GM21515 (cell line): ENCODE results near the gene CCDC116.
"Not testable (repeated sequence)": the region's sequence is repeated elsewhere in the genome, so short reads cannot be mapped to it uniquely, and the experiment has no call there.

ENCODE experiments used
- ATAC-seq: cut with Tn5 transposase; IDR thresholded peaks from one replicate; pipeline ENCODE4 v1.9.1; 2021; ENCODE audit not compliant: unreplicated experiment

Gene CCDC116

DNA sequence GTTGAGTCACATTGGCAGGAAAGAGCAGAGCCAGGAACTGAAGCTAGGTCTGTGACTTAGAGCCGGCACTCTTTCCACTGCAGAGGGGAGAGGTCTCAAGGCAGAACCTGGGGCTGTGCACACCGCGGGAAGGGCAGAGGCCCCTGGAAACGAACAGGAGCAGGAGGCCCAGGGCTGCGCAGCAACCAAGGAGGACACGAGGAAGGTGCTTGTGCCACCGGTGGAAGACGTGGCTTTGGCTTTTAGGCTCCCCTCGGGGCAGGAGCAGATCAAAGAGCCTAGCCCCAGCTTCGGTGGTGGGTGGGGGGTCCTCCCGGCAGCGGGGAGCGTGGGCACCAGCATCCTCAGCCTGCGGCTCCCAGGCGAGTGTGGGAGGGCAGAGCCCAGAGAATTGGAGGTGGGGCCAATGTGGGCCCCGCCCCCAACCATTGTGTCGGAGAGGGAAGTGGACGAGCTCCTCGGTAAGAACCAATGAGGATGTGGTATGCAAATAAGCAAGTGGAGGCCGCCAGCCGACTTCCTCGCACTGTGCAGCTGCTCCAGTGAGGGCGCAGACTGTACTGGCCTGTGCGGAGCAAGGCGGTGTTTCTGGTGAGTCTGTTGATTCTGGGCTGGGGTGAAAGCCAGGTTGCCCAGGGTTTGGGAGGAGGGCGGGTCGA lies at the start of gene CCDC116:
TSS of gene CCDC116 (plus strand) at position 524 of the 659 bp plus-strand sequence. CDS start 422 bp downstream, outside the sequence.
- no peak for ATAC-seq

GRCh38 chr22:21582801-21583740 lies 49.5 kb upstream of the CCDC116 start:
- no peak for ATAC-seq

DNA sequence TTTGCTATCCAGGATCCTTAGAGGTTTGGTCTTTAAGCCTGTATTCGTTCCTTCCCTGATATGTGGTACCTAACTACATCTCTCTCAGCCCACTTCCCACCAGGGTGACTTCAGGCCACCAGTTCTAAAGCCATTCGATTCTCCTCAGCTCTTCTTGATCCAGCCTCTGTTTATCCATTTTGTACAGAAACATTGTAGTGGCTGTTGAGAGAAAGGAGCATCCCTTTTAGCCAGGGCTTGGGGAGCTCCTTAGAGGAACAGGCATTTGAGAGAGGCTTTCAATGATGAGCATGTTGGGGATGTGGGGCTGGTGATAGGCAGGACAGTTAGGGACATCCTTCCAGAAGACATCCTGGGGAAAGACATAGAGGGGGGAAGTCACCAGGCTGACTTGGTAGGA lies 47.2 kb upstream of the CCDC116 start:
- no peak for ATAC-seq

- peak; percentile 70 for ATAC-seq
These were observed 44.6 kb upstream of the CCDC116 start for GRCh38 chr22:21587803-21588611.

DNA sequence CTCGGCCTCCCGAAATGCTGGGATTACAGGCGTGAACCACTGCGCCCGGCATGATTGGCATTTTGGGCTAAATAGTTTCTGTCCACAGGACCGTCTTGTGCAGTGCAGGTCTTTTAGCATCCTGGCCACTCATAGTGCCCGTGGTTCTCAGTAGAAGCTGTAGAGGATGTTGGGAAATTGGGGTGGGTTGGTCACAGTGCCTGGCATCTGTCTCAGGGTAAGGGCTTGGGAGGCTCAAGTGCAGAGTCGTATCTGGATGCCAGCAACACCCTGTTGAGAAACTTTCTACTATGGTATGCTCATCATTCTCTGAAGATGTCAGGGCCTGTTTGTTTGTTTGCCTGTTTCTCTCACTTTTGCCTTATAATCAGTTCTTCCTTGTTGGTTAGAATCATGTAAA lies 43.2 kb upstream of the CCDC116 start:
- ATAC-seq: no peak

- ATAC-seq: no peak
These were observed 41.5 kb upstream of the CCDC116 start for GRCh38 chr22:21590809-21591641.

GRCh38 chr22:21591695-21592094 lies 40.9 kb upstream of the CCDC116 start:
- no peak for ATAC-seq

DNA sequence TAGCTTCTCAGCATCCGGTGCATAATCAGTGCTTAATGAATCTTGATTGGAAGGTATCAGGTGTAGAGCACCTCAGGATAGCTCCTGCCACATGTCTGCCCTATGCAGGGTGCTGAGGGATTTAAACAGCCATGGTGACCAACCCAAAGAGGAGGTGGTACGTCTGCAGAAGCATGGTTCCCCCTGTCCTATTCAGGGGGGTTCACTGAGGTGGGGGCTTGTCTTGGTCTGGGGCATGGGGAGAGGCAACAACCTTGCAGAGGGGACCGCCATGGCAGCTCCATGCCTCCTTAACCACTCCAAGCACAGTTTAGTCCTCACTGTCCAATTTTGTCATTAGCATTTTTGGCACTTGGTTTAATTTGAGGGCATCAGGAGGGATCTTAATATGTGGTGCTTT lies 40.1 kb upstream of the CCDC116 start:
- ATAC-seq: no peak

DNA sequence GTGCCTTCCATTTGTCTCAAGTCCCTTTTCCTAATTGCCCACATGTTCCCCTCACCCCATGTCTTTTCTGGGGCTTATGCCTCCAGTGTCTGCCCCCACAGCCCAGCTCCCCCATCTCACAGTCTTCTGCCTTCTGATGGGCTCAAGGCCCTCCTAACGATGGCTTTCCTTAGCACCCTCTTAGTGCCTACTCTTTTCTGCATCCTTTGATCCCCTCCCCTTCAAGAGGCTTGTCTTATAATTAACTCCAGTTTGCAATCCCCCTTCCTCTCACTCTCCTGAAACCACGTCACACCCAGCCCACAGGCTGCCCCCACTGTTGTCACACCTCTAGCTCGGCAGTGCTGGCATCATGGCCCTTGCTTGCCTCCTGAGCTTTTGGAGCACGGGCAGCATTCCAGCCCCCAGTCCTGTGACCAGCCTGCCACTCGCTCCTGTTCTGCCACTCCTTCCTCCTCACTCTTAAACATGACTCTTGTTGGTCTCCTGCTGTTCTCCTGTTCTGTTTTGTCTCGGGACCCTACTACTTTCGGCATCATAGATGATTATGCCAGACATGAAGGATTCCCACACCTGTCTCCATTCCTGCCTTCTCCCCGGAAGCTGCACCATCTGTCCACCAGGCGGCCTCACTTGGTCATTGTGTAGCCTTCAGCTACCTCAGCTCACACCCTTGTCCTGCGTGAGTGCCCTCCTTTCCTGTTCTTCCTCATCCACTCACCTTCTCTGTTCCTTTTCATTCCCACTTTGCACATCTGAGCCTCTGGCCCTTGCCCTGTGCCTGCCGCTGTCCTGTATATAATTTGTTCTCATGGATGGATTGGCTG lies 38.9 kb upstream of the CCDC116 start:
- no peak for ATAC-seq

DNA sequence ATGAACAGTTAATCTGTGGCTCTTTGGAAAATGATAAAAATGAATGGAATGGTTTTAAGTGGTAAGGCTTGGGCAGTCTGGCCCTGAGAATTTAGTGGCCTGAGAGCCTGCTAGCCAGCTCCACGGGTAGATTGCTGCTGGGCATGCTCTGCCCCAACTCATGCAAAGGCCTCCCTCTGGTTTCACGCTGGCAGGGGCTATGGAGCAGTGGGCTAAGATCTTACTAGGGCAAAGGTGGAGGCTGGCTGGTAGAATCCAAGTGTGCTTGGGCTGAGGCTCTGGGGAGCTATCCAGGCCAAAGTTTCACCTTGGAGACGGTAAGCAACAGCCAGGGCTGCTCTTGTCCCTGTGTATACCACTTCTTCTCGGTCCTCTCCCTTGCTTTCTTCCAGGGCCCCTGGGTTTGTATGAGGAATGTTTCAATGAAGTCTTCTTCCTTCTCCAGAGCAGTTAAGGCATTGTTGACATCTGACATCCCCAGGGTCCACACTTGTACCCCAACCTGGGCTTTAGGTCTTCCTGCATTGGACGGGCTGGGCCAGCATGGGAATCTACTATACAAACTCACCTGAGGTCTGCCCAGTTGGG lies 37.6 kb upstream of the CCDC116 start:
- ATAC-seq: no peak

DNA sequence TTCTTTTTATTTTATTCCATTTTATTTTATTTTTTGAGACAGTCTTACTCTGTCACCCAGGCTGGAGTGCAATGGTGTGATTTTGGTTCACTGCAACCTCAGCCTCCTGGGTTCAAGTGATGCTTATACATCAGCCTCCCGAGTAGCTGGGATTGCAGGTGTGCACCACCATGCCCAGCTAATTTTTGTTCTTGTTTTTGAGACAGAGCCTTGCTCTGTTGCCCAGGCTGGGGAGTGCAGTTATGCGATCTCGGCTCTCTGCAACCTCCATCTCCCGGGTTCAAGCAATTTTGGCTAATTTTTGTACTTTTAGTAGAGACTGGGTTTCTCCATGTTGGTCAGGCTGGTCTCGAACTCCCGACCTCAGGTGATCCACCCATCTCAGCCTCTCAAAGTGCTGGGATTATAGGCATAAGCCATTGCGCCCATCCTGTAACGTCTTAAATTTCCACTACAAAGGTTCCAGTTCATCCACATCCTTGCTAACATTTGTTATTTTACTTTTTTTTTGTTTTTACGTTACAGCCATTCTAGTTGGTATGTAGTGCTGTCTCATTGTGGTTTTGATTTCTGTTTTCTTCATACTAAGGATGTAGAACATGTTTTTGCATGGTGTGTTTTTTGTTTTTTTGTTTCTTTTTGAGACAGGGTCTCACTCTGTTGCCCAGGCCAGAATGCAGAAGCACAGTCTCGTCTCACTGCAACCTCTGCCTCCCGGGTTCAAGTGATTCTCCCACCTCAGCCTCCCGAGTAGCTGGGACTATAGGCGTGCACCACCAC lies 36.0 kb upstream of the CCDC116 start:
- not testable (repeated sequence) for ATAC-seq

- no peak for ATAC-seq
These were observed 34.3 kb upstream of the CCDC116 start for GRCh38 chr22:21598302-21598701.

DNA sequence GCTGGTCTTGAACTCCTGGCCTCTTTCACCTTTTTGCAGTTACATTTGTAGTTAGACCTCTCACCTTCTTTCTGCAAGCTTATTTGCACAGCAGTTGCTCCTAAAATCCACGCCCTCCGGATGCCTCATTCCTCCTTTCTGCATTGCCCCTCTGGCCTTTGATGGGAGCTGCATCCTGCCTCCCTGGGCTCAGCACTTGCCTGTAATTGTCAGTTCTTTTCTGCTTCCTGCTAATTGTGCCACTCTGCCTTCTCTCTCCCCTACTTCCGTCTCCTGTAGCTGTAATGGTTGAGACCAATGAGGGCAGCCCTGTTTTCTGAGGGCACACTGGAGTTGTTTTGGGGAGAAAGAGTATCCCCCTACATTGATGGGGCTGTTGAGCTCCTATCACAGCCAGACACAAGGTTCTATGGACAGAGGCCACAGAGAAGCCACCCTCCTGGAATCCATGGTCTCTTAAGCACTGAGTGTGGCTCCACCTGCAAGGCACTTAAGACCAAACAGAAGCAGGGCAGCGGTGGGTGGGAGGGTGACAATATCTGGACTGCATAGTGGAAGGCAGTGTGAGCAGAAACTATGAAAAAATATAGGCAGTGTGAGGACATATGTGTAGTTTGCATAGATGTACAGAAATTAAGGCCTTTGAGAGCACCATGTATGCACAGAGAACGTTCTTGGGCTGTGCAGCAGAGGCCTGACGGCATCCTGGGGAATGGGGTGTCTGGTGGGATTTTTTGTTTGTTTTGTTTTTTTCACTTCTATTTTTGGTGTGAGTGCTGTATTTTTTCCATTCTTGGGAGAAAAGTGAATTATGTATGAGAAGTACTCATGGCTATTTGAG lies 33.3 kb upstream of the CCDC116 start:
- no peak for ATAC-seq

DNA sequence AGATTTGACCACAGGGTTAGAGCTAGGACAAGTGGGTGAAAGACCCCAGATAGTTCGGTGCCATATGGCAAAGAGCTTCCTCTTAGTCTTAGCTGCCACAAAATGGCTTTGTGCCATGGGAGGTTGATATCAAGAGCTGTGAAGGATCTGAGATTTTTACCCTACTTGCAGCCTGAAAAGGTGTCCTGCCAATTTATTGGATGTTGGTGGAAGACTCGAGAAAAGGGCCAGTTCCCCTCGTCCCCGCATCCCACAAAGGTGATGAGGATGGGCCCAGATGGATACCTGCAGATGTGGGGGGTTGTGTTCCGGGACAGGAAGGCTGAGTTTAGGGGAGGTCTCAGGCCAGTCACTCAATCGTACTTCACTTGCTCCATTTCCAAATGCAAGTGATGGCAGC lies 30.0 kb upstream of the CCDC116 start:
- no peak for ATAC-seq

- ATAC-seq: no peak
These were observed 28.6 kb upstream of the CCDC116 start for GRCh38 chr22:21603973-21604372.

DNA sequence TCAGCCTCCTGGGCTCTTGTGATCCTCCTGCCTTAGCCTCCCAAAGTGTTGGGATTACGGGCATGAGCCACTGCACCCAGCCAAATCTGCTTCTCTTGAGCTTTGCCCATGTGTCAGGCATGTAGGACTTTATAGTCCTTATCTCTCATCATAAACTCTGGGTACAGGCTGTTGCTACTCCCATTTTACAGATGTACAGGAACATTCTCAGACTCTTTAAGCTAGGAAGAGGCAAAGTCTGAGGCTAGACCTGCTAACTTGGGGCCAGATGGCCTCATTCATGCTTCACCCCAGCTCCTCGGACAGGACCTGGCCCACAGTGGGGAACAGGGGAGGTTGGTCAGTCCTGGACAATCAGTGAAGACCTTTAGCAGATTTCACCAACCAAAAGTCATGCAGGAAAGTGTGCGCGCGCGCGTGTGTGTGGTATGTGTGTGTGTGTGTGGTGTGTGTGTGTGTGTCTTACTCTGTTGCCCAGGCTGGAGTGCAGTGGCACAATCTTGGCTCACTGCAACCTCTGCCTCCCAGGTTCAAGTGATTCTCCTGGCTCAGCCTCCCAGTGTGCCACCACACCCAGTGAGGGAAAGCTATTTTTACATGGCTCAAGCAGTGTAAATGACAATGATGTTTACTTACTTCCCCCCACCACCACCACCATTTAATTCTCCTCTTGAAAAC lies 26.5 kb upstream of the CCDC116 start:
- ATAC-seq: no peak

DNA sequence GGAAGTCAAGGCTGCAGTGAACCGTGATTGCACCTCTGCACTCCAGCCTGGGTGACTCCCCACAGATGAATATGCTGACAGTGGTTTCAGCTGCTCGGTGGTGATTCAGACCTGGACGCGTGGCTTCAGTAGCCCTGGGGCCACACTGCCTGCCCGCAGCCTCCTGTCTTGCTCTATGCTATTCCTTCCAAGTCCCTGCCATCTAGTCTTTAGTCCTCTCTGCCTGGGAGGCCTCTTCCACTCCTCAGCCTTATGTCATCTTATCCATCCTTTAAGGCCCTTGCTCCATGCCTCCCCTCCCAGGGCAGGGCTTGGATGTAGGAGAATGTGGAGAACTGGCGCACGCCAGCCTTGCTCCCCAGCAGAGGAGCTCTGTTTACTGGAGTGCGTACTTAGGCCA lies 25.8 kb upstream of the CCDC116 start:
- ATAC-seq: no peak
